H1 (cell line): Measurements from ENCODE around the gene DCAF4. TPM values are rescaled to one million over a fixed set of nuclear protein-coding genes. Genes with fewer than 3 reads are reported as not detected.

ENCODE experiments used
- CTCF ChIA-PET: fragments of 300-600 bp; sonication (Branson Sonifier 250); formaldehyde crosslinking; loops from one replicate; lab custom pipeline; 2021; ENCODE audit not compliant: partially characterized antibody; lab: Charles Lee
- POLR2A ChIA-PET: fragments of 300-600 bp; sonication (Branson Sonifier 250); formaldehyde crosslinking; loops from one replicate; lab custom pipeline; 2021; ENCODE audit warnings: inconsistent platforms; ENCODE audit not compliant: partially characterized antibody; lab: Charles Lee
- DNase-seq, 2 experiments: peaks; one replicate each; pipeline versions ENCODE4 v3.0.0 to v3.0.0-alpha.2; 2010 to 2022; ENCODE audit warnings: low spot score in 2 of 2, low read depth in 1 of 2, mixed read lengths in 1 of 2
- FAIRE-seq: peaks from 2 replicates; lab custom pipeline; 2011; peaks lifted over from hg19 to GRCh38; lab: Jason Lieb, UNC
- H2AFZ ChIP-seq: 2 replicates; pipeline ENCODE4 v1.8.1; 2012; ENCODE audit warnings: low read length, inconsistent platforms
- H2AK5ac ChIP-seq: 2 replicates; pipeline ENCODE4 v1.6.1; 2013; ENCODE audit warnings: low read depth, low read length
- H2BK120ac ChIP-seq: replicated peaks from 2 replicates; pipeline ENCODE3; 2013; ENCODE audit warnings: low read depth, low read length, inconsistent platforms
- H2BK12ac ChIP-seq: 2 replicates; pipeline ENCODE4 v1.6.1; 2013; ENCODE audit warnings: low read depth, low read length
- H2BK15ac ChIP-seq: 2 replicates; pipeline ENCODE4 v1.6.1; 2013; ENCODE audit warnings: low read length
- H2BK20ac ChIP-seq: 2 replicates; pipeline ENCODE4 v1.6.1; 2013; ENCODE audit warnings: low read length
- H2BK5ac ChIP-seq: 2 replicates; pipeline ENCODE4 v1.6.1; 2013; ENCODE audit warnings: low read depth, low read length
- H3K14ac ChIP-seq: 2 replicates; pipeline ENCODE4 v1.6.1; 2013; ENCODE audit warnings: inconsistent platforms; ENCODE audit not compliant: insufficient read length
- H3K18ac ChIP-seq: 2 replicates; pipeline ENCODE4 v1.6.1; 2013; ENCODE audit warnings: low read length; ENCODE audit errors: extremely low read depth
- H3K23ac ChIP-seq: 2 replicates; pipeline ENCODE4 v1.6.1; 2013; ENCODE audit warnings: inconsistent platforms; ENCODE audit not compliant: insufficient read length
- H3K23me2 ChIP-seq: 2 replicates; pipeline ENCODE4 v1.6.1; 2013; ENCODE audit warnings: low read depth, low read length
- H3K27ac ChIP-seq: 2 replicates; pipeline ENCODE4 v1.6.1; 2011; ENCODE audit warnings: low read depth, low read length, inconsistent platforms
- H3K27me3 ChIP-seq, 4 experiments: replicated peaks in 1 of 4; 1 replicate in 1 of 4; 2 replicates in 3 of 4; pipeline versions ENCODE4 v1.6.1 to v1.8.1; 2011 to 2013; ENCODE audit warnings: low read length in 3 of 4, mild to moderate bottlenecking in 3 of 4, inconsistent platforms in 2 of 4, mixed read lengths in 2 of 4, moderate library complexity in 1 of 4; ENCODE audit not compliant: control insufficient read depth in 3 of 4, insufficient read depth in 3 of 4; ENCODE audit errors: extremely low read depth in 1 of 4
- H3K36me3 ChIP-seq, 4 experiments: 2 replicates each; pipeline versions ENCODE4 v1.6.1 to v1.8.1; 2011 to 2013; ENCODE audit warnings: mild to moderate bottlenecking in 4 of 4, low read length in 3 of 4, moderate library complexity in 2 of 4, control low read depth in 1 of 4, inconsistent platforms in 1 of 4; ENCODE audit not compliant: insufficient read depth in 4 of 4, control insufficient read depth in 2 of 4
- H3K4ac ChIP-seq: replicated peaks from 2 replicates; pipeline ENCODE3; 2013; ENCODE audit warnings: low read length, low read depth, mixed read lengths, inconsistent platforms; ENCODE audit not compliant: insufficient read length
- H3K4me1 ChIP-seq, 4 experiments: replicated peaks in 1 of 4; 1 replicate in 1 of 4; 2 replicates in 3 of 4; pipeline versions ENCODE4 v1.6.1 to v1.8.1; 2011 to 2013; ENCODE audit warnings: low read length in 3 of 4, inconsistent platforms in 2 of 4, mixed read lengths in 1 of 4; ENCODE audit not compliant: insufficient read depth in 4 of 4, control insufficient read depth in 3 of 4
- H3K4me2 ChIP-seq, 2 experiments: 2 replicates each; pipeline versions ENCODE4 v1.6.1 to v1.8.1; 2011 to 2013; ENCODE audit warnings: low read depth in 2 of 2, low read length in 2 of 2, control low read depth in 1 of 2, inconsistent platforms in 1 of 2, mild to moderate bottlenecking in 1 of 2; ENCODE audit not compliant: insufficient read depth in 1 of 2
- H3K4me3 ChIP-seq, 4 experiments: fragments of 200-600, 300-600 bp in 1 of 4; sonication (generic), shearing (Covaris generic), sonication (Bioruptor Twin) in 1 of 4; 2 replicates each; pipeline versions ENCODE4 v1.5.1 to v1.8.1; 2011 to 2016; ENCODE audit warnings: low read length in 4 of 4, low read depth in 3 of 4, control low read depth in 2 of 4, inconsistent platforms in 2 of 4, mild to moderate bottlenecking in 2 of 4, mixed read lengths in 1 of 4, moderate library complexity in 1 of 4; ENCODE audit not compliant: insufficient read depth in 2 of 4; ENCODE audit errors: extremely low read depth in 1 of 4
- H3K56ac ChIP-seq: replicated peaks from 2 replicates; pipeline ENCODE3; 2013; ENCODE audit warnings: low read depth, mild to moderate bottlenecking, mixed read lengths, low read length, inconsistent platforms; ENCODE audit not compliant: insufficient read length
- H3K79me1 ChIP-seq: 2 replicates; pipeline ENCODE4 v1.6.1; 2013; ENCODE audit warnings: low read depth, low read length, control low read depth
- H3K79me2 ChIP-seq, 2 experiments: 2 replicates each; pipeline versions ENCODE4 v1.6.1 to v1.8.1; 2012 to 2013; ENCODE audit warnings: low read length in 2 of 2, mild to moderate bottlenecking in 2 of 2, inconsistent platforms in 1 of 2; ENCODE audit not compliant: insufficient read depth in 2 of 2, control insufficient read depth in 1 of 2
- H3K9ac ChIP-seq, 4 experiments: replicated peaks in 1 of 4; 1 replicate in 1 of 4; 2 replicates in 3 of 4; pipeline versions ENCODE4 v1.6.1 to v1.8.1; 2011 to 2013; ENCODE audit warnings: low read depth in 3 of 4, low read length in 3 of 4, control low read depth in 2 of 4, mild to moderate bottlenecking in 2 of 4, moderate library complexity in 2 of 4, inconsistent platforms in 1 of 4; ENCODE audit errors: extremely low read depth in 1 of 4
- H3K9me3 ChIP-seq, 2 experiments: 2 replicates each; pipeline versions ENCODE4 v1.6.1 to v1.8.1; 2012 to 2013; ENCODE audit warnings: mild to moderate bottlenecking in 2 of 2, moderate library complexity in 2 of 2, control low read depth in 1 of 2, inconsistent platforms in 1 of 2, low read depth in 1 of 2, low read length in 1 of 2, mixed read lengths in 1 of 2; ENCODE audit not compliant: insufficient read depth in 2 of 2
- H4K20me1 ChIP-seq, 2 experiments: replicated peaks in 1 of 2; 2 replicates each; pipeline versions ENCODE3 to v1.8.1; 2011 to 2013; ENCODE audit warnings: inconsistent platforms in 2 of 2, low read length in 2 of 2, mild to moderate bottlenecking in 1 of 2; ENCODE audit not compliant: insufficient read depth in 2 of 2, control insufficient read depth in 1 of 2
- H4K5ac ChIP-seq: 2 replicates; pipeline ENCODE4 v1.6.1; 2013; ENCODE audit warnings: low read length, low read depth, mixed read lengths, inconsistent platforms; ENCODE audit not compliant: insufficient read length
- H4K8ac ChIP-seq: 2 replicates; pipeline ENCODE4 v1.8.0; 2013; ENCODE audit warnings: mild to moderate bottlenecking, moderate library complexity, low read length, inconsistent platforms; ENCODE audit not compliant: insufficient read depth; ENCODE audit errors: extremely low read depth
- H4K91ac ChIP-seq: replicated peaks from 2 replicates; pipeline ENCODE3; 2013; ENCODE audit warnings: low read length, mixed read lengths, inconsistent platforms; ENCODE audit not compliant: insufficient read length
- BRCA1 ChIP-seq: IDR thresholded peaks from 2 replicates; pipeline ENCODE4 v1.6.1; 2012; ENCODE audit warnings: low read depth, low read length, improper control_type of control experiment
- FOSL1 ChIP-seq: IDR thresholded peaks from 2 replicates; pipeline ENCODE4 v1.6.1; 2011; ENCODE audit warnings: mild to moderate bottlenecking, low read depth, low read length, moderate library complexity; ENCODE audit not compliant: insufficient read depth
- NANOG ChIP-seq: IDR thresholded peaks from 2 replicates; pipeline ENCODE4 v1.6.1; 2011; ENCODE audit warnings: low read length, low read depth, mild to moderate bottlenecking, inconsistent platforms; ENCODE audit not compliant: insufficient read depth, poor library complexity, severe bottlenecking
- SIN3A ChIP-seq, 2 experiments: IDR thresholded peaks in 1 of 2; conservative IDR thresholded peaks in 1 of 2; 2 replicates each; pipeline ENCODE4 v1.6.1; 2011 to 2012; ENCODE audit warnings: low read length in 2 of 2, improper control_type of control experiment in 1 of 2, low read depth in 1 of 2, mild to moderate bottlenecking in 1 of 2
- WGBS, 2 experiments: shearing (Covaris generic) in 1 of 2; methylation state at CpG; one replicate each; pipeline versions ENCODE4 v1.1.6 to v1.1.7; 2013 to 2015; ENCODE audit warnings: low lambda C conversion rate in 2 of 2, mixed read lengths in 2 of 2, inconsistent platforms in 1 of 2, low coverage in 1 of 2, missing lambda C conversion rate in 1 of 2; ENCODE audit not compliant: insufficient replicate concordance in 2 of 2, insufficient coverage in 1 of 2, insufficient read length in 1 of 2; ENCODE audit errors: extremely low coverage in 1 of 2, missing lambda C conversion rate in 1 of 2; 5-methylcytosine and 5-hydroxymethylcytosine counted together
- polyA plus RNA-seq, 7 experiments: library from polyadenylated mRNA; depleted of rRNA in 3 of 7; stranded (reverse) in 5 of 7; unstranded in 2 of 7; fragments of >200 nt in 5 of 7; fragments of 200-250 nt in 2 of 7; gene quantifications; 1 replicate in 5 of 7; 2 replicates in 1 of 7; 4 replicates in 1 of 7; pipeline versions ENCODE4 v1.2.1 to v1.2.3, GENCODE V29; 2011 to 2013; ENCODE audit warnings: missing spikeins in 2 of 7, mixed read lengths in 2 of 7
- total RNA-seq: library from RNA; stranded (reverse); fragmentation: NEBNext Ultra II Directional; extraction: Animal tissue kit (Norgen Biotek cat#: 25700); gene quantifications from 2 replicates; pipeline ENCODE4 v1.2.1, GENCODE V29; 2021

Gene DCAF4
- total and polyA plus RNA-seq, 2 of the 8 experiments (the other 6 are each of a cell fraction or from before 2014, with no cell fraction given) = 17.0 to 21.1 TPM

GRCh38 chr14:72883961-72884360, 42.3 kb upstream of the DCAF4 start:
- H2AK5ac ChIP-seq = no peak overlapping the region
- no peak overlapping the region for H3K18ac ChIP-seq
- ChIA-PET CTCF (interaction anchor here (1.2 to 1.5 kb wide), 3 partner anchors 103 to 370 kb away, joined by 3 to 4 read pairs (median 3); no protein-coding TSS in a partner anchor), POLR2A (no interaction called here)
- no peak overlapping the region for H3K4me3 ChIP-seq
- no peaks in the 10 kb centered on the region for H3K79me1 ChIP-seq
- no peaks in the 10 kb centered on the region; a peak in 1 of 7 replicates for H3K27me3 ChIP-seq
- H3K79me2 ChIP-seq = no peaks in the 10 kb centered on the region
- H2BK15ac ChIP-seq = no peak overlapping the region
- no peak for DNase-seq
- H3K9ac ChIP-seq = no peak overlapping the region
- H3K23me2 ChIP-seq = no peaks in the 10 kb centered on the region; the same call in 1 of the 2 replicates
- no peak overlapping the region for H3K4me2 ChIP-seq
- H4K8ac ChIP-seq = no peak overlapping the region
- H3K14ac ChIP-seq = no peak overlapping the region
- 0 out of 2 replicates have a peak overlapping the region, but pooled peaks have one; percentile 87 for H2AFZ ChIP-seq
- no peak overlapping the region for H3K27ac ChIP-seq
- no peak overlapping the region for H4K91ac ChIP-seq
- H2BK120ac ChIP-seq = no peak overlapping the region
- WGBS, 2 experiments = 75% methylated on average over 4 of the region's 4 CpGs; no CpG with 5 or more reads in 1 of the 2 experiments
- no peak overlapping the region for H2BK20ac ChIP-seq
- no peak overlapping the region for H3K4ac ChIP-seq
- H2BK12ac ChIP-seq = no peak overlapping the region
- H3K4me1 ChIP-seq = peaks cover 2 to 7% (median 4%) of the 10 kb centered on the region in 4 experiments; a peak in 5 of 7 replicates
- no peak overlapping the region for H3K23ac ChIP-seq
- H3K36me3 ChIP-seq = no peaks in the 10 kb centered on the region
- H3K56ac ChIP-seq = no peak overlapping the region
- TF ChIP-seq BRCA1 (no peak), NANOG (no peak), SIN3A (conservative IDR thresholded peaks at IDR 0.05 in 1 of 2, IDR thresholded peaks at IDR 0.05 in 1 of 2; ENCODE audit: low read depth in 1 of 2, low read length in 2 of 2) (no peak), FOSL1 (no peak)
- no peak overlapping the region for H2BK5ac ChIP-seq
- H4K5ac ChIP-seq = no peak overlapping the region
- FAIRE-seq = no peak
- no peaks in the 10 kb centered on the region for H4K20me1 ChIP-seq
- H3K9me3 ChIP-seq = peaks cover 0 to 2% of the 10 kb centered on the region in 2 experiments; a peak in 1 of 4 replicates
